ENCODE measurements around the gene KIAA0232.

DNA sequence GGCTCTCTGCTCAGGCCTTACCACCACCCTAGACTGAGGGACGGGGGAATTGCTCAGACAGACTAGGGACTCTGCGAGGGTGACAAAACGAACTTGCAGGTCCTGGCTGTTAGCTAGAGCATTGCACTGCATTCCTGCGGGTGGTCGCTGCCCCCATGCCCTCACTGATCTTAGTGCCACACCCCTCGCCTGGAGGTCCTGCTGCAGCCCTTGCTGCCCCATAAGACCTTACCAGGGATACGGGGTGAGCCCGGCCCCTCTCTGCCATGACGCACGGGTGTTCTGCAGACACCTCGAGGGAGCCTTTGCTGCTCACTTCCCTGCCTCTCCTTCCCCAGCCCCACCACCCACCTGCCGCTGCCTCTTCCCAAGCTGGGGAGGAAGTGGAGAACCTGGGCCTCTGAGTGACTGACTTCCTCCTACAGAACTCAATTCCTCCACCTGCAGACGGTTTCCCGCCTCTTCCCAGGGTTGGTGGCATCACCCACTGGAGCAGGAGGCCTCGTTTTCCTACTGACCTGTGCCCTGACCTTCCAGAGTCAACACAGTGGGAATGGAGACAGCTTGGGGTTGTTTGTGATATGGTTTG lies 107.3 kb downstream of the KIAA0232 start:
- no peak for TF ChIP-seq POLR2A (IDR thresholded peaks at IDR 0.05; ENCODE audit: low read depth, low read length)
- TF ChIP-seq TAF1 (IDR thresholded peaks at IDR 0.05; ENCODE audit: borderline replicate concordance, low read depth, low read length), result no peak
